Trophoblast cell (in vitro differentiated cells and primary cell): ENCODE measurements around the gene MYO1D.
A peak's percentile ranks its signal among the peaks of the same experiment; 100 is the strongest.

Experiments used
- DNase-seq, 2 donors: peaks; one replicate each; pipeline ENCODE4 v3.0.0-alpha.2; 2016
- H2AFZ ChIP-seq: 2 replicates; pipeline ENCODE4 v1.6.1; 2013; ENCODE audit warnings: low read length, moderate library complexity, mild to moderate bottlenecking; ENCODE audit not compliant: insufficient read depth, poor library complexity
- H2AK5ac ChIP-seq: 2 replicates; pipeline ENCODE4 v1.6.1; 2013; ENCODE audit warnings: mild to moderate bottlenecking, low read length
- H2BK120ac ChIP-seq: 2 replicates; pipeline ENCODE4 v1.6.1; 2013; ENCODE audit warnings: low read length, mild to moderate bottlenecking, moderate library complexity; ENCODE audit not compliant: insufficient read depth, poor library complexity
- H2BK12ac ChIP-seq: 2 replicates; pipeline ENCODE4 v1.6.1; 2013; ENCODE audit warnings: mild to moderate bottlenecking, low read length, moderate library complexity
- H2BK5ac ChIP-seq: 2 replicates; pipeline ENCODE4 v1.6.1; 2013; ENCODE audit warnings: low read length, low read depth, moderate library complexity, mild to moderate bottlenecking; ENCODE audit not compliant: poor library complexity
- H3K14ac ChIP-seq: 2 replicates; pipeline ENCODE4 v1.6.1; 2013; ENCODE audit warnings: mild to moderate bottlenecking, low read length
- H3K18ac ChIP-seq: 2 replicates; pipeline ENCODE4 v1.6.1; 2013; ENCODE audit warnings: mild to moderate bottlenecking, low read length
- H3K23ac ChIP-seq: 2 replicates; pipeline ENCODE4 v1.6.1; 2013; ENCODE audit warnings: low read length
- H3K27ac ChIP-seq: 2 replicates; pipeline ENCODE4 v1.5.1; 2013; ENCODE audit warnings: low read depth, mild to moderate bottlenecking, inconsistent platforms, low read length, moderate library complexity
- H3K27me3 ChIP-seq: 2 replicates; pipeline ENCODE4 v1.6.1; 2013; ENCODE audit warnings: inconsistent platforms, mild to moderate bottlenecking, low read length, moderate library complexity; ENCODE audit not compliant: insufficient read depth
- H3K36me3 ChIP-seq, 2 experiments: 1 replicate in 1 of 2; 2 replicates in 1 of 2; pipeline ENCODE4 v1.6.1; 2013; ENCODE audit warnings: low read length in 2 of 2, mild to moderate bottlenecking in 2 of 2, moderate library complexity in 1 of 2; ENCODE audit not compliant: insufficient read depth in 2 of 2, control insufficient read depth in 1 of 2
- H3K4ac ChIP-seq: 2 replicates; pipeline ENCODE4 v1.6.1; 2013; ENCODE audit warnings: low read depth, mild to moderate bottlenecking, low read length, moderate library complexity
- H3K4me1 ChIP-seq, 2 experiments: 1 replicate in 1 of 2; 2 replicates in 1 of 2; pipeline ENCODE4 v1.6.1; 2013; ENCODE audit warnings: low read length in 2 of 2, mild to moderate bottlenecking in 2 of 2, moderate library complexity in 1 of 2; ENCODE audit not compliant: insufficient read depth in 2 of 2, control insufficient read depth in 1 of 2
- H3K4me2 ChIP-seq: 2 replicates; pipeline ENCODE4 v1.6.1; 2013; ENCODE audit warnings: inconsistent platforms, mild to moderate bottlenecking, low read length, moderate library complexity
- H3K4me3 ChIP-seq: 2 replicates; pipeline ENCODE4 v1.5.1; 2013; ENCODE audit warnings: mild to moderate bottlenecking, low read depth, low read length, inconsistent platforms
- H3K79me1 ChIP-seq: one replicate; pipeline ENCODE4 v1.6.1; 2013; ENCODE audit warnings: low read length
- H3K79me2 ChIP-seq: 2 replicates; pipeline ENCODE4 v1.6.1; 2013; ENCODE audit warnings: low read length, mild to moderate bottlenecking; ENCODE audit not compliant: control insufficient read depth, insufficient read depth, poor library complexity
- H3K9ac ChIP-seq: 2 replicates; pipeline ENCODE4 v1.6.1; 2013; ENCODE audit warnings: mild to moderate bottlenecking, low read length
- H3K9me3 ChIP-seq: 2 replicates; pipeline ENCODE4 v1.6.1; 2013; ENCODE audit warnings: low read depth, mild to moderate bottlenecking, control low read depth, inconsistent platforms, low read length; ENCODE audit not compliant: insufficient read depth
- H4K12ac ChIP-seq: 2 replicates; pipeline ENCODE4 v1.6.1; 2013; ENCODE audit warnings: low read depth, mild to moderate bottlenecking, low read length, moderate library complexity
- H4K8ac ChIP-seq: 2 replicates; pipeline ENCODE4 v1.6.1; 2013; ENCODE audit warnings: low read depth, mild to moderate bottlenecking, low read length, moderate library complexity
- H4K91ac ChIP-seq: one replicate; pipeline ENCODE4 v1.6.1; 2013; ENCODE audit warnings: low read depth, mild to moderate bottlenecking, low read length, moderate library complexity
- WGBS: extraction: QIAGEN DNeasy Blood & Tissue Kit; methylation state at CpG from one replicate; pipeline ENCODE4 v1.1.7; 2013; ENCODE audit warnings: missing lambda C conversion rate; ENCODE audit not compliant: insufficient read length, insufficient coverage; ENCODE audit errors: extremely low coverage; 5-methylcytosine and 5-hydroxymethylcytosine counted together

The MYO1D gene

DNA sequence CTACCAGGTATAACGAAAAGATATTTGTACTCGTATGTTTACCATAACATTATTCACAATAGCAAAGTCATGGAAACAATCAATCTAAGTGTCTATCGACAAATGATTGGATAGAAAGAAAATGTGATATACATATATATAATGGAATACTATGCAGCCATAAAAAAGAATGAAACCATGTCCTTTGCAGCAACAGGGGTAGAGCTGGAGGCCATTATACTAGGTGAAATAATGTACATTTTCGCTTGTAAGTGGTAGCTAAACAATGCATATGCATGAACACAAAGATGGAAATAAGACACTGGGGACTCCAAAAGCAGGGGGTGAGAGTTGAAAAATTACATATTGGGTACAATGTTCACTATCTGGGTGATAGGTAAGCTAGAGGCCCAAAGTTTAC, 124.0 kb downstream of the MYO1D start:
- Histone ChIP-seq H3K27ac (no peak overlapping the region), H3K4ac (no peak overlapping the region)
- WGBS: no CpG with 5 or more reads among the region's 4 CpGs

DNA sequence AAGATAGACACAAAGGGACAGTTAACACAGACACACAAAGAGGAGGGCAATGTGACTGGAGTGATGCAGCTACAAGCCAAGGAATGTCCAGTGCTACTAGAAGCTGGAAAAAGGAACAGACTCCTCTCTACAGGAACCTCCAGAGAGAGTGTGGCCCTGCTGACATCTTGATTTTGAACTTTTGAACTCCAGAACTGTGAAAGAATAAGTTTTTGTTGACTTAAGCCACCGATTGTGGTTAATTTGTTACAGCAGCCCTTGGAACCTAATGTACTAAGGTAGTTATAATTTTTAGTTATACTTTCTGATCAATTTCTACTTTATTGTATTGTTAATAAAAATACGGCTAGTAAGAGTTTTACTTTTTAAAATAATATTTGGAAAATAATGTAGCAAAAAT, 129.1 kb downstream of the MYO1D start:
- Histone ChIP-seq H3K27me3 (no peaks in the 10 kb centered on the region), H3K9ac (no peak overlapping the region), H3K18ac (no peak overlapping the region), H3K4me3 (no peak overlapping the region), H3K4me1 (no peaks in the 10 kb centered on the region), H4K12ac (no peak overlapping the region), H3K4me2 (no peak overlapping the region), H2BK120ac (no peak overlapping the region), H3K14ac (no peak overlapping the region), H2AFZ (no peak overlapping the region), H4K91ac (no peak overlapping the region), H2BK12ac (no peak overlapping the region), H2BK5ac (no peak overlapping the region), H3K79me2 (no peaks in the 10 kb centered on the region), H3K23ac (no peak overlapping the region), H3K27ac (no peak overlapping the region), H3K36me3 (no peaks in the 10 kb centered on the region), H3K79me1 (no peaks in the 10 kb centered on the region), H2AK5ac (no peak overlapping the region), H4K8ac (no peak overlapping the region), H3K9me3 (no peaks in the 10 kb centered on the region), H3K4ac (no peak overlapping the region)
- DNase-seq: no peak
- no CpG with 5 or more reads among the region's 2 CpGs for WGBS

More for the DNA sequence above, 124.0 kb downstream of the MYO1D start:
- H3K27me3 ChIP-seq: no peaks in the 10 kb centered on the region
- no peak overlapping the region for H2AFZ ChIP-seq
- no peak overlapping the region for H3K4me2 ChIP-seq
- no peak overlapping the region for H2BK12ac ChIP-seq
- no peak overlapping the region for H2BK5ac ChIP-seq
- no peak overlapping the region for H4K91ac ChIP-seq
- no peak overlapping the region for H3K9ac ChIP-seq
- H3K9me3 ChIP-seq: no peaks in the 10 kb centered on the region
- no peak overlapping the region for H3K18ac ChIP-seq
- no peaks in the 10 kb centered on the region for H3K79me2 ChIP-seq
- DNase-seq: no peak
- H3K23ac ChIP-seq: no peak overlapping the region
- H4K8ac ChIP-seq: no peak overlapping the region
- H3K14ac ChIP-seq: no peak overlapping the region
- H2AK5ac ChIP-seq: no peak overlapping the region
- H3K36me3 ChIP-seq: no peaks in the 10 kb centered on the region
- H3K4me1 ChIP-seq: no peaks in the 10 kb centered on the region
- no peak overlapping the region for H2BK120ac ChIP-seq
- H3K4me3 ChIP-seq: no peak overlapping the region
- no peaks in the 10 kb centered on the region for H3K79me1 ChIP-seq
- H4K12ac ChIP-seq: no peak overlapping the region

DNA sequence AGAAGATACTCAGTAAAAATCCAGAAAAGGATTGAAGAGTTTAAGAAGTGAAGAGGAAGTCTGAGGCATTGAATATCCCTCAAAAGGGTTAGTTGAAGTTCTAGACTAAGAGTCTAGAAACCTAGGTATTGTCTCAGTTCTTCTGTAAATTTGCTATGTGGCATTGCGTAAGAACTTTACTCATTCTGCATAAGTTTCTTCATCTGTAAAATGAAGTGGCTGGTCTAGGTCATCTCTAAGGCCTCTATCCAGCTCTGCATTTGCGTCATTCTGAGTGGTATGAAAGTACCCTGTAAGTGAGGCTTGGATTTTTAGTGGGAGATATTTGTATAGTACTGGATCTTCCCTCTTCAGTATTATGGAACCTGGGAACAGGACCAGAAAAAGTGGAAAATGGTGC, 130.2 kb downstream of the MYO1D start:
- Histone ChIP-seq H2AK5ac (no peak overlapping the region), H3K4me2 (no peak overlapping the region), H4K91ac (no peak overlapping the region), H3K9me3 (no peaks in the 10 kb centered on the region), H3K23ac (no peak overlapping the region), H3K36me3 (peaks cover 0 to 2% of the 10 kb centered on the region in 2 experiments), H3K79me2 (no peaks in the 10 kb centered on the region), H3K4me3 (no peak overlapping the region), H3K9ac (no peak overlapping the region), H4K12ac (no peak overlapping the region), H2BK120ac (no peak overlapping the region), H3K14ac (no peak overlapping the region), H2BK12ac (no peak overlapping the region), H3K4me1 (no peaks in the 10 kb centered on the region), H2BK5ac (no peak overlapping the region), H3K18ac (no peak overlapping the region), H4K8ac (no peak overlapping the region), H3K79me1 (no peaks in the 10 kb centered on the region), H2AFZ (no peak overlapping the region), H3K27ac (no peak overlapping the region), H3K4ac (no peak overlapping the region), H3K27me3 (no peaks in the 10 kb centered on the region)
- WGBS: no CpG with 5 or more reads among the region's 2 CpGs
- peak; percentile 56 to 93 for DNase-seq

DNA sequence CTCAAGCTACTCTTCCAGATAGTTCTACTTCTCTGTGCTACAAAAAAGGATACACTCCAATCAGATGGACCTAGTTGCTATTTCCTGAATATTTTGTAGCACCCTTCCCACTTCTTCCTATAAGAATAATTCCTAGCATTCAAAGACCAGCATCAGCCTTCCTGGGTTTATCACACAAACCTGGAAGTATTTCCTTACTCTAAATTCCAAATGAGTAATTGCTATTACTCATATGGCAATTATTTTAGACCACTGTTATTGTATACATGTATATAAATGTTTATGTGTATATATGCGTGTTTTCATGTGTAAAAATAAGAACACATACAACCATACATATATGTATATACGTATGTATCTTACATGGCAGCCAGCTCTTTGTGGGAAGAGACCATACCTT, 130.6 kb downstream of the MYO1D start:
- Histone ChIP-seq H3K18ac (no peak overlapping the region), H2AFZ (no peak overlapping the region), H2BK5ac (no peak overlapping the region), H4K91ac (no peak overlapping the region), H3K79me2 (no peaks in the 10 kb centered on the region), H2BK12ac (no peak overlapping the region), H3K36me3 (peaks cover 0 to 2% of the 10 kb centered on the region in 2 experiments), H3K4me3 (no peak overlapping the region), H4K12ac (no peak overlapping the region), H2BK120ac (no peak overlapping the region), H2AK5ac (no peak overlapping the region), H3K27me3 (no peaks in the 10 kb centered on the region), H3K4ac (no peak overlapping the region), H3K23ac (no peak overlapping the region), H3K9ac (no peak overlapping the region), H3K4me2 (no peak overlapping the region), H4K8ac (no peak overlapping the region), H3K9me3 (no peaks in the 10 kb centered on the region), H3K14ac (no peak overlapping the region), H3K4me1 (no peaks in the 10 kb centered on the region), H3K79me1 (no peaks in the 10 kb centered on the region), H3K27ac (no peak overlapping the region)
- peak; percentile 33 to 86 for DNase-seq
- WGBS: no CpG with 5 or more reads among the region's 2 CpGs
